Right lobe of liver (tissue), 4 donors: Measurements from ENCODE around the gene SRPK2.

ENCODE experiments used
- POLR2A ChIP-seq: fragments of 450-650 bp; IDR thresholded peaks from one replicate; pipeline ENCODE4 v1.6.1; 2017; ENCODE audit warnings: antibody characterized with exemption, mild to moderate bottlenecking
- TF ChIP-seq, protein P1 (sequence below), 4 donors: fragments of 200-600 bp in 3 of 4; fragments of 450-650 bp in 1 of 4; IDR thresholded peaks; one replicate each; pipeline versions ENCODE4 v1.5.1 to v1.8.0; 2016 to 2022; ENCODE audit warnings: antibody characterized with exemption in 4 of 4, mild to moderate bottlenecking in 2 of 4
- donor health status: DM: no; HTN: no; CAD: no.
- donor health status: DM: no; HTN: no; CAD: no.
- donor health status: DM: no; HTN: yes; CAD: no.

DNA sequence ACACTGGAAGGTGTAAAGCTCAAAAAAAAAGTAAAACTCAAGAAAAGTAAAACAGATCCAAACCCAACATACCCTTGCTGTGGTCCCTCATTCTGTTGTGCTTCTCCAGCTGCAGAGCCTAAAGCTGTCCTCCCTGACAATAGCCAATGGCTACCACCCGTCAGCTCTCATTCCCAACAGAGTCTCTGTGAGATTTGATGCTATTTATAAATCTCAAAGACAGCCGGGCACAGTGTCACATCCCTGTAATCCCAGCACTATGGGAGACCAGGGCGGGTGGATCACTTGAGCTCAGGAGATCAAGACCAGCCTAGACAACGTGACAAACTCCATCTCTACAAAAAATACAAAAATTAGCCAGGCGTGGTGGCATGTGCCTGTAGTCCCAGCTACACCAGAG, 258.7 kb downstream of the SRPK2 start:
- TF ChIP-seq, protein P1, sequence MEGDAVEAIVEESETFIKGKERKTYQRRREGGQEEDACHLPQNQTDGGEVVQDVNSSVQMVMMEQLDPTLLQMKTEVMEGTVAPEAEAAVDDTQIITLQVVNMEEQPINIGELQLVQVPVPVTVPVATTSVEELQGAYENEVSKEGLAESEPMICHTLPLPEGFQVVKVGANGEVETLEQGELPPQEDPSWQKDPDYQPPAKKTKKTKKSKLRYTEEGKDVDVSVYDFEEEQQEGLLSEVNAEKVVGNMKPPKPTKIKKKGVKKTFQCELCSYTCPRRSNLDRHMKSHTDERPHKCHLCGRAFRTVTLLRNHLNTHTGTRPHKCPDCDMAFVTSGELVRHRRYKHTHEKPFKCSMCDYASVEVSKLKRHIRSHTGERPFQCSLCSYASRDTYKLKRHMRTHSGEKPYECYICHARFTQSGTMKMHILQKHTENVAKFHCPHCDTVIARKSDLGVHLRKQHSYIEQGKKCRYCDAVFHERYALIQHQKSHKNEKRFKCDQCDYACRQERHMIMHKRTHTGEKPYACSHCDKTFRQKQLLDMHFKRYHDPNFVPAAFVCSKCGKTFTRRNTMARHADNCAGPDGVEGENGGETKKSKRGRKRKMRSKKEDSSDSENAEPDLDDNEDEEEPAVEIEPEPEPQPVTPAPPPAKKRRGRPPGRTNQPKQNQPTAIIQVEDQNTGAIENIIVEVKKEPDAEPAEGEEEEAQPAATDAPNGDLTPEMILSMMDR (IDR thresholded peaks at IDR 0.05), result no peak
- no peak for TF ChIP-seq POLR2A
